Ectodermal cell (in vitro differentiated cells): ENCODE results near the gene UGT1A10.

Experiments used
- H3K27ac ChIP-seq: 2 replicates; pipeline ENCODE4 v1.7.0; 2013; ENCODE audit warnings: mild to moderate bottlenecking, low read depth, low read length; ENCODE audit not compliant: insufficient read depth, poor library complexity, severe bottlenecking
- H3K27me3 ChIP-seq: 2 replicates; pipeline ENCODE4 v1.7.0; 2013; ENCODE audit warnings: mild to moderate bottlenecking, low read length; ENCODE audit not compliant: insufficient read depth, control insufficient read depth, poor library complexity, severe bottlenecking
- H3K36me3 ChIP-seq: one replicate; pipeline ENCODE4 v1.7.0; 2013; ENCODE audit warnings: low read length; ENCODE audit not compliant: control insufficient read depth, insufficient read depth
- H3K4me1 ChIP-seq: one replicate; pipeline ENCODE4 v1.7.0; 2013; ENCODE audit warnings: low read length; ENCODE audit not compliant: control insufficient read depth, insufficient read depth
- H3K4me3 ChIP-seq: 2 replicates; pipeline ENCODE4 v1.7.0; 2013; ENCODE audit warnings: low read depth, low read length, control low read depth; ENCODE audit not compliant: insufficient read depth
- H3K9me3 ChIP-seq: 2 replicates; pipeline ENCODE4 v1.7.0; 2013; ENCODE audit warnings: mild to moderate bottlenecking, low read length, moderate library complexity; ENCODE audit not compliant: control insufficient read depth
- WGBS, 2 experiments: methylation state at CpG; one replicate each; pipeline ENCODE4 v1.1.7; 2013; ENCODE audit warnings: missing lambda C conversion rate in 2 of 2; 5-methylcytosine and 5-hydroxymethylcytosine counted together

The UGT1A10 gene

GRCh38 chr2:233799716-233800115, 163.5 kb downstream of the UGT1A10 start:
- Histone ChIP-seq H3K36me3 (no peaks in the 10 kb centered on the region), H3K9me3 (no peaks in the 10 kb centered on the region), H3K27me3 (no peaks in the 10 kb centered on the region), H3K4me3 (no peak overlapping the region), H3K27ac (no peak overlapping the region), H3K4me1 (no peaks in the 10 kb centered on the region)
- WGBS, 2 experiments: 75 to 76% methylated on average over 5 of the region's 5 CpGs

DNA sequence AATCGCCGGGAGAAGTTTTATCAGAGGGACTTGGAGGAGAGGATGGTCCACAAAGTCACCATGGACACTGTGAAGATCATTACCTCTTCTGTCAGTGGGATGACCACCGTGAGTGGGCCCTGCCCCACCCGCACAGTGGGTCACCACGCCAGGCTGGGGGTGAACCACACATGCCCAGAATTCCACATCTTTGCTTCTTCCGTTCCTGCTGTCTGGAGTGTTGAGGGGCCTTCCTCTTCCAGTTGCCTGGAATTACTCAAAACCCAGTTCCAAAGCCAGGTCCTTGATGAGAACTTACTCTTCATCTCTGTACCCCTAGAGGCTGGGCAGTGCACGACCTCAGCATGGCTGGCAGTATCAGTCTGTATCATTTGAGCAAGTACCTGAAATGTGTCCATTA, 164.0 kb downstream of the UGT1A10 start:
- WGBS, 2 experiments: 92 to 93% methylated on average over 7 of the region's 7 CpGs
- Histone ChIP-seq H3K4me3 (no peak overlapping the region), H3K4me1 (no peaks in the 10 kb centered on the region), H3K9me3 (no peaks in the 10 kb centered on the region), H3K27me3 (no peaks in the 10 kb centered on the region), H3K36me3 (no peaks in the 10 kb centered on the region), H3K27ac (no peak overlapping the region)

DNA sequence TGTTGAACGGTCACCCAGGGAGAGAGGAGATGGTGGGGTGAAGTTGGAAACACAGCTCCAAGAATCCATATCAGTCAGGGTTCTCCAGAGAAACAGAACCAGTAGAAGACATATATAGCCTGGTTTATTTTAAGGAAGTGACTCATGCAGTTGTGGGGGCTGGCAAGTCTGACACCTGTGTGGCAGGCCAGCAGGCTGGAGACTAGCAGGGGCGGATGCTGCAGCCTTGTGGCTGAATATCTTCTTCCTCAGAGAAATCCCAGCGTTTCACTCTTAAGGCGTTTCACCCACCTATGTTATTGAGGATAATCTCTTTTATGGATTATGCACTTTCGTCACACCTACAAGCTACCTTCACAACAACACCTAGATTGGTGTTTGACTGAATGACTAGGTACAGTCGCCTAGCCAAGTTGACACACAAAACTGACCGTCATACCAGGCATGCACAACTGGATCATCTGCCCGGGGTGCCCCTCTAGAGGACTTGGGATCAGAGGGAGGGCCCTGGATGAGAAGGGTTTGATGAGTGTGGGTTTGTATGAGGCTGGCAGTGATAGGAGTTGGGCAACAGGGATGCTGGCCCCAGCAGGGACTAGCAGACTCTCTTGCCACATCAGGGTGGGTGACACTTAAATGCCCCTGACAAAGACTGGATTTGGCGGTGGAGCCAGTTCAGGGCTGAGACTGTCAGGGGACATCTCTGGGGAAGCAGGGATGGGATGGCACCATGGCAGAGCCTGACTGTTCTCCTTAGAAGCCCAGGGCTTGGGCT, 165.3 kb downstream of the UGT1A10 start:
- no peak overlapping the region for H3K4me3 ChIP-seq
- no peak overlapping the region for H3K27ac ChIP-seq
- H3K9me3 ChIP-seq: no peaks in the 10 kb centered on the region
- H3K27me3 ChIP-seq: no peaks in the 10 kb centered on the region
- no peaks in the 10 kb centered on the region for H3K4me1 ChIP-seq
- 89 to 96% methylated on average over 8 to 9 of the region's 9 CpGs for WGBS, 2 experiments
- no peaks in the 10 kb centered on the region for H3K36me3 ChIP-seq

DNA sequence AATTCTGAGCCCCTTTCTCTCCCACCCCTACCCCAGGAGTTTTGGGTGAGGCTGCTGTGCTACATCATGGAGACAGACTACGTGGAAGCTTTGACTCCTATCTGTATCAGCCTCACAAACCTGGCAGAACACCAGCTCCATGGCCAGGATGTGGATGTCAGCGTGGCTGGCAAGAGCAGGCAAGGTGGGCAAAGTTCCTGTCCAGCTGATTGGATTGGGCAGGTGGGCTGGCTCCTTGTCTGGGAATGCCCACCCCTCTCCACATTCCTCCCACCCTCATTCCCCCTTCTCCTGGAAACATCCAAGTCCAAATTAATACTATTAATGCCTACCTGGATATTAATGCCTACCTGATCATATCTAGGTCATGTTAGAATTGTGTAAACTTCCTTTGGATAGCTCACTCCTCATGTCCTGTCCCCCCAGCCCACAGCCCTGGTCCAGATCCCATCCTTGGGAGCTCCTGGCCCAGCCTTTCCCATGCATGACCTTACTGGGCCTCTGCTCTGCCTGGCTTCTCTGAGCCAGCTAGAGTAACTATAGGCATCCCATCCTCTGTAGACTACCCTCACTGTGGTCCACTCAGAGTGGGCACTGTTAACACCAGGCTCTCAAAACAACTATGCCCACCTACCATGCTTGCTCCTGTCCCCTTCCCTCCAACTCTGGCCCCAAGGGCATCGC, 166.0 kb downstream of the UGT1A10 start:
- Histone ChIP-seq H3K4me3 (no peak overlapping the region), H3K4me1 (no peaks in the 10 kb centered on the region), H3K36me3 (no peaks in the 10 kb centered on the region), H3K27me3 (no peaks in the 10 kb centered on the region), H3K27ac (no peak overlapping the region), H3K9me3 (no peaks in the 10 kb centered on the region)
- WGBS, 2 experiments: 87 to 88% methylated on average over 3 of the region's 3 CpGs

- Histone ChIP-seq H3K36me3 (no peaks in the 10 kb centered on the region), H3K4me1 (no peaks in the 10 kb centered on the region), H3K4me3 (no peak overlapping the region), H3K27ac (no peak overlapping the region), H3K27me3 (no peaks in the 10 kb centered on the region), H3K9me3 (no peaks in the 10 kb centered on the region)
- 78 to 89% methylated on average over 2 of the region's 2 CpGs for WGBS, 2 experiments
Observed at GRCh38 chr2:233803292-233803911, 167.2 kb downstream of the UGT1A10 start.

DNA sequence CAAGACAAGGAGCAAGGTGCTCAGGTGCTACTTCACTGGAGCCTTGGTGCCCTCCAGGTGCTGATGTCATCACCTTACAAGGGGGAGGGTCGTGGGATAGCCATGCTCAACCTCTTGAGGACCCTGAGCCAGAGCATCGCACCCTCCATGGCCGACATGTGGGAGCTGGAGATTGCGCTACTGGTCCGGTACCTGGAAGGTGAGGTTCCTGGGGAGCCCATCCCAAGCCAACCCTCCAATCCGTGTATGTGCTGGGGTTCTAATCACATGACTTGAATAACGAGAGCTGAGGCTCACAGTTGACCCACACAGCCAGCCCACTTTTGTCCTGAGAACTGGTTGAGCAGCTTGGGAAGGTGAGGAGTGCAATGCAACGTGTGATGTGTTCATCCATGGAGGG, 167.7 kb downstream of the UGT1A10 start:
- Histone ChIP-seq H3K4me3 (no peak overlapping the region), H3K27me3 (no peaks in the 10 kb centered on the region), H3K9me3 (no peaks in the 10 kb centered on the region), H3K4me1 (no peaks in the 10 kb centered on the region), H3K36me3 (no peaks in the 10 kb centered on the region), H3K27ac (no peak overlapping the region)
- 76 to 79% methylated on average over 8 of the region's 8 CpGs for WGBS, 2 experiments

DNA sequence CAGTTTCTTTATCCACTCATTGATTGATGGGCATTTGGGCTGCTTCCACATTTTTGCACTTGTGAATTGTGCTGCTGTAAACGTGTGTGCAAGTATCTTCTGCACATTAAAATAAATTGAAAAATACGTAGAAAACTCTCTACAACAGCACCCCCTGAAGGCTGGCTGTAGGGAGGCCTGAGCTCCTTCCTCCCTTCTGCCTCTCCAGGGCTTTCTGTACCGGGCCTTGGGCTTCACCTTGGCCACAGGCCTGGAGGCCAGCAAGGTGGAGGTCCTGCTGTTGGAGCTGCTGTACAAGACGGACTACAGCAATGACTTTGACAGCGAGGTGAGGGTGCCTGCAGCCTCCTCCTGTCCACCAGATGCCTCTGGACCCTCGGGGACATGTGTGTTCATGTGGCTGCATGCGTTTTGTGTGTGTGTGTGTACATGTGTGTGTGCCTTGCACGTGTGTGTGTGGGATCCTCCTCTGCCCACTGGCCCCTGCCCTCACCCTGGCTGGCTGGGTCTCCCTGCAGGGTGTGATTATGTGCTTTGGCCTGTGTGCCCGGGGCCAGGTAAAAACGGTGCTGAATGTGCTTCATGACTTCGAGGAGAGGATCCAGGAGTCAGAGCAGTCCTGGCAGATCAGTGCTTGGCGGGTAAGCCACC, 171.1 kb downstream of the UGT1A10 start:
- Histone ChIP-seq H3K4me1 (no peaks in the 10 kb centered on the region), H3K27ac (no peak overlapping the region), H3K4me3 (no peak overlapping the region), H3K27me3 (no peaks in the 10 kb centered on the region), H3K36me3 (no peaks in the 10 kb centered on the region), H3K9me3 (no peaks in the 10 kb centered on the region)
- WGBS, 2 experiments: 92% methylated on average over 12 of the region's 12 CpGs

DNA sequence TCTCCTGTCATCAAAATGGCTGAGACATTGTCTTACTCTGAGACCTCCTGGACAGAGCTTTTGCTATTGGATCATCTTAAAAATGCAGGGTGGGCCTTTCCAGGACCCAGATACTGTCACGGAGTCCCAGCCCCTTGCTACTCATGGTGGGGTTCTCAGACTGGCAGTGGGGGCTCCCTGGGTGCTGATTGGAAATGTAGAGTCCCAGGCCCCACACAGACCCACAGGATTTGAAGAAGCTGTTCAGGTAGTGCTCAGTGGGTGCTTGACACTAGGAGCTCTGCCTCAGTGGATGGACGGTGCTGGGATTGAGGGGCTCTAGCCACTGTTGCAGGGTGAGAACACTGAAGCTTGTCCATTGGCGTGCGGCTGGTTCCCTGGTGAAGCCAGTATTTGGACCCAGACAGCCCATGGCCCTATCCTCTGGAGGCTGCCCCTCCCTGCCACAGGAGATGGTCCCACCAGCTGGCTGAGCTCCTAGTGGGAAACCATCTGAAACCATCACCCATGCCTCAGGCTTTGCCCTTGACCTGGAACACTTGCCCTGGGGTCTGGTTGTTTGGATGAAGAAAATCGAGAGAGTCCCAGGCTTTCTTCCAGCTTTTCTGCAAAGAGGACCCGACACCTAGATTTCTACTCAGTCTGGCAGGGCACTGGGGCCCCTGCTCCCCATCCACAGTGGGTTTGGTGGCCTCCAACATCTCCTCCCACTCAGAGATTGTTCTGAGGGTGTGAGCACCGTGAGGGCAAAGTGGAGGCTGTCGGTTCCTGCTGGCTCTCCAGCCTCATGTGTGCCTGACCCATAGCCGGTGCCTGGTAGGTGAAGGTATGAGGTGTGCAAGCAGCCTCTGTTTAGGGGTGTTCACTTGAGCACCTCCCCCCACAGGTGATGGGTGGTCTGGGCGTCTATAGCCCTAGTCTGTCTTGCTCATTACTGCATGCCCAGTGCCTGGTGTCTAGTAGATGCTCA, 172.0 kb downstream of the UGT1A10 start:
- no peaks in the 10 kb centered on the region for H3K27me3 ChIP-seq
- no peak overlapping the region for H3K27ac ChIP-seq
- no peaks in the 10 kb centered on the region for H3K4me1 ChIP-seq
- H3K9me3 ChIP-seq: no peaks in the 10 kb centered on the region
- WGBS, 2 experiments: 84 to 90% methylated on average over 10 of the region's 10 CpGs
- H3K36me3 ChIP-seq: no peaks in the 10 kb centered on the region
- no peak overlapping the region for H3K4me3 ChIP-seq

DNA sequence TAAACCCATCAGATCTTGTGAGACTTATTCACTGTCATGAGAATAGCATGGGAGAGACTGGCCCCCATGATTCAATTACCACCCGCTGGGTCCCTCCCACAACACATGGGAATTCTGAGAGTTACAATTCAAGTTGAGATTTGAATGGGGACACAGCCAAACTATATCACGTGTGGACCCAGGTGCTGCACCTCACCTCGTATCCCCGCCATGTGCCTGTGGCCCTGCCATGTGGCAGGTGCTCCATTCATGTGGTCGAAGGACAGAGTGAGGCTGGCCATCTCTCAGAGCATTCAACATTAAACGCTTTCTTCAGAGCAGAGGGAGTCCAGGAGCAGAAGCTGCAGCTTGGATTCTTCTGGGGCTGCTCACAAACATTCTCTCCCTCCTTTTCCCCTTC, 174.1 kb downstream of the UGT1A10 start:
- 91 to 94% methylated on average over 6 of the region's 6 CpGs for WGBS, 2 experiments

More for the DNA sequence above, 174.1 kb downstream of the UGT1A10 start:
- H3K9me3 ChIP-seq: no peaks in the 10 kb centered on the region
- no peaks in the 10 kb centered on the region for H3K4me1 ChIP-seq
- no peak overlapping the region for H3K4me3 ChIP-seq
- H3K27me3 ChIP-seq: no peaks in the 10 kb centered on the region
- no peak overlapping the region for H3K27ac ChIP-seq
- H3K36me3 ChIP-seq: no peaks in the 10 kb centered on the region
